HL-60 (cell line): ENCODE data around the gene FAM53B.

Experiments used
- CTCF ChIP-seq: IDR thresholded peaks from one replicate; pipeline ENCODE4 v1.5.1; 2011; ENCODE audit warnings: low read length, control low read depth, inconsistent platforms; ENCODE audit not compliant: insufficient read depth
- GABPA ChIP-seq: IDR thresholded peaks from 2 replicates; pipeline ENCODE4 v1.6.1; 2012; ENCODE audit warnings: low read depth
- POLR2AphosphoS5 ChIP-seq: IDR thresholded peaks from 2 replicates; pipeline ENCODE4 v1.6.1; 2012; ENCODE audit warnings: low read depth
- TF ChIP-seq, protein P1 (sequence below): IDR thresholded peaks from 2 replicates; pipeline ENCODE4 v1.6.1; 2012; ENCODE audit warnings: low read depth; ENCODE audit not compliant: insufficient replicate concordance

DNA sequence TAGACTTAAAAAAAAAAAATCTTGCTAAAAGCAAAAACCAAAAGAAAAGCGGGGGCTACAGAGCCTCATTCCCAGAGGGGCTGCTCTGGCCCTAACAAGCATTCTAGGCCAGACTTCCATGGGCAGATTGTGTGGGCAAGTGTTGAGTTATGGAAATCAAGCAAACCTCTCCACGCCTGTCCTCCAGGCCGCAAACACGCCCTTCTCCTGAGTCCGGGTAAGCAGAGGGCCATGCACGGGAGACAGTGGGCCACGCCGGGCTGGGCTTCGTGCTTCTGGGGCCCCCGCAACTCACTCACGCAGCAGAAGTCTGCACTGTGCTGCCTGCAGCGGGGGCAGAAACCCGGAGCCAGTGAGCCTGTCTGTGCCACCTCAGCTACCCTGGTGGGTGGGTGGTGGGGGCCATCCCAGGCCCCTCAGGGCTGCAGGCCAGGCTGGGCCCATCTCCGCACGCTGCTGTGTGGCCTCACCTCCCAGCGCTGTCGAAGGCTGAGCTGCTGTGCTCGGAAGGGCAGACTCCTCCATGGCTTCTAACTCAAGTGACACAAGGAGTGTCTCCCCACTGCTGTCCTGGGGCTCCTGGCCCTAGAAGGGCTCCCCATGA lies 125.6 kb downstream of the FAM53B start:
- TF ChIP-seq CTCF (no peak), POLR2AphosphoS5 (no peak), GABPA (no peak)
- TF ChIP-seq, protein P1, sequence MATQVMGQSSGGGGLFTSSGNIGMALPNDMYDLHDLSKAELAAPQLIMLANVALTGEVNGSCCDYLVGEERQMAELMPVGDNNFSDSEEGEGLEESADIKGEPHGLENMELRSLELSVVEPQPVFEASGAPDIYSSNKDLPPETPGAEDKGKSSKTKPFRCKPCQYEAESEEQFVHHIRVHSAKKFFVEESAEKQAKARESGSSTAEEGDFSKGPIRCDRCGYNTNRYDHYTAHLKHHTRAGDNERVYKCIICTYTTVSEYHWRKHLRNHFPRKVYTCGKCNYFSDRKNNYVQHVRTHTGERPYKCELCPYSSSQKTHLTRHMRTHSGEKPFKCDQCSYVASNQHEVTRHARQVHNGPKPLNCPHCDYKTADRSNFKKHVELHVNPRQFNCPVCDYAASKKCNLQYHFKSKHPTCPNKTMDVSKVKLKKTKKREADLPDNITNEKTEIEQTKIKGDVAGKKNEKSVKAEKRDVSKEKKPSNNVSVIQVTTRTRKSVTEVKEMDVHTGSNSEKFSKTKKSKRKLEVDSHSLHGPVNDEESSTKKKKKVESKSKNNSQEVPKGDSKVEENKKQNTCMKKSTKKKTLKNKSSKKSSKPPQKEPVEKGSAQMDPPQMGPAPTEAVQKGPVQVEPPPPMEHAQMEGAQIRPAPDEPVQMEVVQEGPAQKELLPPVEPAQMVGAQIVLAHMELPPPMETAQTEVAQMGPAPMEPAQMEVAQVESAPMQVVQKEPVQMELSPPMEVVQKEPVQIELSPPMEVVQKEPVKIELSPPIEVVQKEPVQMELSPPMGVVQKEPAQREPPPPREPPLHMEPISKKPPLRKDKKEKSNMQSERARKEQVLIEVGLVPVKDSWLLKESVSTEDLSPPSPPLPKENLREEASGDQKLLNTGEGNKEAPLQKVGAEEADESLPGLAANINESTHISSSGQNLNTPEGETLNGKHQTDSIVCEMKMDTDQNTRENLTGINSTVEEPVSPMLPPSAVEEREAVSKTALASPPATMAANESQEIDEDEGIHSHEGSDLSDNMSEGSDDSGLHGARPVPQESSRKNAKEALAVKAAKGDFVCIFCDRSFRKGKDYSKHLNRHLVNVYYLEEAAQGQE, result no peak
